ENCODE results near the gene NCOR1. TPM values are rescaled to one million over a fixed set of nuclear protein-coding genes. Genes with fewer than 3 reads are reported as not detected.

NCOR1 gene
- total and polyA plus RNA-seq, 2 of the 13 experiments (the other 11 are each of a cell fraction or from before 2014, with no cell fraction given), result 57.0 to 71.7 TPM

GRCh38 chr17:16040710-16041251 is 174.6 kb downstream of the NCOR1 start (continued):
- peak; percentile 59; the same call in 1 of the 2 replicates for TF ChIP-seq NFIC (IDR thresholded peaks at IDR 0.05; ENCODE audit: low read length)
- no peak for TF ChIP-seq ZBTB1 (CRISPR knock-in tag; IDR thresholded peaks at IDR 0.05; ENCODE audit: borderline replicate concordance)
- TF ChIP-seq HNF1B (CRISPR knock-in tag; IDR thresholded peaks at IDR 0.05), result 0 out of 2 replicates have a peak, but pooled peaks have one; percentile 30
- TF ChIP-seq HDAC2 (CRISPR knock-in tag; IDR thresholded peaks at IDR 0.05), result peak; percentile 65
- TF ChIP-seq THRA (CRISPR knock-in tag; IDR thresholded peaks at IDR 0.05; ENCODE audit: borderline replicate concordance), result 0 out of 2 replicates have a peak, but pooled peaks have one; percentile 26
- TF ChIP-seq ZNF687 (CRISPR knock-in tag; IDR thresholded peaks at IDR 0.05), result no peak
- no peak for TF ChIP-seq ZFP36L2 (CRISPR knock-in tag; IDR thresholded peaks at IDR 0.05)
- TF ChIP-seq ZBTB26 (CRISPR knock-in tag; IDR thresholded peaks at IDR 0.05; ENCODE audit: borderline replicate concordance), result peak; percentile 30; the same call in 1 of the 2 replicates
- 0 out of 2 replicates have a peak, but pooled peaks have one; percentile 38 for TF ChIP-seq ZBTB3 (CRISPR knock-in tag; IDR thresholded peaks at IDR 0.05; ENCODE audit: borderline replicate concordance, low read depth)
- peak; percentile 57; the same call in 1 of the 2 replicates for TF ChIP-seq RXRB (CRISPR knock-in tag; IDR thresholded peaks at IDR 0.05; ENCODE audit: borderline replicate concordance)
- TF ChIP-seq ZNF580 (CRISPR knock-in tag; IDR thresholded peaks at IDR 0.05; ENCODE audit: borderline replicate concordance, low read depth), result 0 out of 2 replicates have a peak, but pooled peaks have one; percentile 41
- no peak for TF ChIP-seq JUND (CRISPR knock-in tag; IDR thresholded peaks at IDR 0.05)
- TF ChIP-seq NCOA2 (CRISPR knock-in tag; IDR thresholded peaks at IDR 0.05), result peak; percentile 84
- TF ChIP-seq ZSCAN12 (CRISPR knock-in tag; IDR thresholded peaks at IDR 0.05), result no peak
